HG02610 (cell line): Measurements from ENCODE around the gene KDM5C.
"Not testable (repeated sequence)": the region's sequence is repeated elsewhere in the genome, so short reads cannot be mapped to it uniquely, and the experiment has no call there.

Experiments used
- ATAC-seq: cut with Tn5 transposase; IDR thresholded peaks from one replicate; pipeline ENCODE4 v1.9.1; 2021; ENCODE audit warnings: mild to moderate bottlenecking, moderate library complexity; ENCODE audit not compliant: unreplicated experiment

KDM5C gene

DNA sequence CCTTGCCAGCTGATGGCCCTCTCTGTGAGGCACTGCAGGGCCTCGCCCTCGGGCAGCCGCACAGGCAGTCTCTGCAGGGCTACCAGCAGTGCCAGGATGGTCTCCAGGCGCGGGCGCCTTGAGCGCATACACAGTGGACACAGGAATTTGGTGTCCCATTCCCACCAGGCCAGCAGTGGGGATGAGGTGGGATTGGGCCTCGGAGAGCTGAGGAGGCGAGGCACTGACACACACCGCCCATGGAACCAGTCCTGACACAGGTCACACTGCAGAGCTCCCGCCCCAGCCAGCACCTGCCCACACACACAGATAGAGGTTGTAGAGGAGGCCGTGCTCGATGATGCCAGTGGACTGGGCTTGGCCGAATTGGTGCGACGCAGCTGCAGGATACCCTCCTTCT is 30.7 kb downstream of the KDM5C start:
- no peak for ATAC-seq

GRCh38 chrX:53193093-53193492 is 31.9 kb downstream of the KDM5C start:
- no peak for ATAC-seq

DNA sequence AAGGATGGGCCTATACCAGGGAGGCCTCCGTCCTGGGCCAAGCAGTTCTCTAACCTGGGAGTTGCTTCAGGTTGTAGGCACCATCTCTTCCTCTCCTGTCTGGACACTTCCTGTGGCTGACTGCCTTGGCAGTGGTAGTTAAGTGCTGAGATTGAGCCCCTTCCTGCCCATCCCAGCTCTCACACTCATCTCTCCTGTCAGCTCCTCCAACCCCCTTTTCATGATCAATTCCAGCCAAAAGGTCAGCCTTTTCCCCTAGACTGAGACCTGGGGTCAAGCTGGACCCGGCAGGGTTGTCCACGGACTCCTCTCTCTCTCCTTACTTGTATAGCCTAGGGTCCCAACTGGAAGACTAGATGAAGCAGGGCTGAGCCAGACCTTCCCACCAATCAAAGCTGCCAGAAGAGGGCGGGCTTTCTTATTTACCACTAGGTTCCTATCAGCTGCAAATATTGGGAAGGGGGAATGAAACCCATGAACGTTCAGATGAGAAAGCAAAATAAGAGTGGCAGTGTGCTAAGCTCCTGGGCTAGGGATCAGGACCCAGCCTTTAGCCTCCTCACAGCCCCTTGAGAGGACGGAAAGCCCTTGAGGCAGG is 34.5 kb downstream of the KDM5C start:
- ATAC-seq, result no peak

- ATAC-seq, result peak; percentile 96
Measured at GRCh38 chrX:53188763-53189162, 36.2 kb downstream of the KDM5C start.

- no peak for ATAC-seq
Measured at GRCh38 chrX:53186351-53186750, 38.7 kb downstream of the KDM5C start.

DNA sequence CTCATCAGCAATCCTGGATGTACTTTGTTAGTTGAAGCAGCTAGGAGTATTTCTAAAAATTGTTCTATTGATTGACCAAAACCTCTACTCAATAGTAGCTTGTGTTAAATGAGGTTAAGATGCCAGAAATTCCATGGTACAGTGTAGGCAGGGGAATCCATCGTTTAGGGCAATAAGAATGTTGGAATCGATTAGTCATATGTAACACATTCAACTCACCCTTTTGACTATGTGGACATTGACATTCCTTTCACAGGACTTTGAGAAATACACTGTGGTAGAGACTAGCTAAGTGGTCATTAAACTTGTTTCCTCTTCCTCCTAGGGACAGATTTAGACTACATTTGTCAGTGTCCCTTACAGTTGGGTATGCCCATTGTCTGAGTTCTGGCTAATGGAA is 40.2 kb downstream of the KDM5C start:
- ATAC-seq, result no peak

- no peak for ATAC-seq
Measured at GRCh38 chrX:53171356-53171755, 53.7 kb downstream of the KDM5C start.

- ATAC-seq, result no peak
Measured at GRCh38 chrX:53166103-53166502, 58.9 kb downstream of the KDM5C start.

DNA sequence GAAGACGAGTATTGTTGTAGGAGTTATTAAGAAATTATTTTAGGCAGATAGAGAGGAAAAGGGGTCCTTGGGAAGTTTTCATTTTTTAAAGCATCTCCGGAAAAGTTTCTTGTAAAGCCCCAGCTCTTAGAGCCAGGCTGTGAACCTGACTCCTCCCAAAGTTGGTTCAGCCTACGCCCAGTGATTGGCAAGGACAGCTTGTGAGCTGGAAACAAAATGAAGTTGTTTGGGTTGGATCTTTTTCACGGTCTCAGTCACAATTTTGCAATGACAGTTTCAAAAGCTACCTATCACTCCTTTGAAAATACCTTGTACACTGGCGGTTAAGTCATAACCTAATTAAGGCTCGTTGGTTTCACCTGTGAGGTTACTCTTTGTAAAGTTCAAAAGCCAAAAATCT is 60.4 kb downstream of the KDM5C start:
- ATAC-seq, result not testable (repeated sequence)

- no peak for ATAC-seq
Measured at GRCh38 chrX:53163436-53163835, 61.6 kb downstream of the KDM5C start.

DNA sequence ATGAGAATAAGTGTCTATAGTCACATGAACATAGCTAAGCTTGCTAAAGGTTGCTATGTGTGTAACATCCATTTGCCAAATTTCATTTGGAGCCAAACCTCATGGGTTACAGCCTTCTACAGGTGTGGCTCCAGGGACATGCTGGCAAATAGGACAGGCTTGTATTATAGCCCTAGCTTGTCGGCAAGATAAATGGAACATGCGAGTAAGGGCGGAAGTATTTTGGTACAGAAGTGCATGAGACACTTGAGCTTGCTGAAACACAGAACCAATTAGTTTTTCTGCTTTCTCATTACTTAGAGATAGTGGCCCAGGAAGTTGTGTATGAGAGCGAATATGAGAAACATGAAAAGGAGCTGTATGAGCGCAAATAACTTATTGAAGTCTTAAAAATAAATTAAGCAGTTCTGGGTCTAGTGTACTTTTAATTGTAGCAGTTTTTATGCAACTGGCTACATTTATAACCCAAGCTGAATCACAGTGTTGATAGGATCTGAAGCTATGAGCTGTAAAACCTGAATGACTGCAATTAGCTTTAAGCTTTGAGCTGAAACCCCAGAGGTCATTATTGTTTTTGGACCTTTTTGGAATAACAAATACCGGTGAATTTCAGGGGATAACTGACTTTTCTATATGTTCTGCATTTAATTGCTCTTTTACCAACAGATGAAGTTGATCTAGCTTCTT is 64.6 kb downstream of the KDM5C start:
- no peak for ATAC-seq

DNA sequence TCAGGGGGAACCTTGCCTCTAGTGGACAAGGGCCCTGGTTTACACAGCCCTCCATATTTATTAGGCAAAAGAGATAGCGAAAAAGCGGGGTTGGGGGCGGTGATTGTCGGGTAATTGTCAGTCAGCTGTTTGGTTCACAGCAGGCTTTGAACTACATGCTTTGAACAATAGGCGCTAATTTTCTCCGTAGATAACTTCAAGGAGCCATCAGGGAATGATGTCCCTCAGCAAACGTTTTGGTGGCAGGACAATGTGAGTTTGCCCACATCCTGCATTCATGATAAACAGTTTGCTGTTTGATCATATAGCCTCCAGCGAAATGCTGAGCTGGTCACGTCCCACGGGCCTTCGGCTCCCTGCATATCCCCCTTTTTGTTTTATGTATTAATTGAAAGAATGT is 65.8 kb downstream of the KDM5C start:
- no peak for ATAC-seq

DNA sequence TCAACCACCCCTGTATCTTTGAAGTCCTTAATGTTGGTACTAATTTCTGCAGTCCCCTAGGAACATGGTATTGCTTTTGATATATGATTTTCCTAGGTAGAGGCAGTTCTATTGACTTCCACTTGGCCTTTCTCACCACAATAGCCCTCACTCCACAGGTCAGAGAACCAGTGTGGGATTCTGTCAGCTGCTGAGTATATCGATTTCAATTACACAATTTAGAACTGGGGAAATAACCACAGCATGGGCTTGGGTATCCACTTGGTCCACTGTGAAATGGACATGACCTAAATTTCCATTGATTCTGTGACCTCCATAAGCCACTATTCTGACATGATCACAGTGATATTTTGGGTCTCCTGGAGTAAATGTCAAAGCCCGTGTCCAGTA is 68.8 kb downstream of the KDM5C start:
- ATAC-seq, result no peak

DNA sequence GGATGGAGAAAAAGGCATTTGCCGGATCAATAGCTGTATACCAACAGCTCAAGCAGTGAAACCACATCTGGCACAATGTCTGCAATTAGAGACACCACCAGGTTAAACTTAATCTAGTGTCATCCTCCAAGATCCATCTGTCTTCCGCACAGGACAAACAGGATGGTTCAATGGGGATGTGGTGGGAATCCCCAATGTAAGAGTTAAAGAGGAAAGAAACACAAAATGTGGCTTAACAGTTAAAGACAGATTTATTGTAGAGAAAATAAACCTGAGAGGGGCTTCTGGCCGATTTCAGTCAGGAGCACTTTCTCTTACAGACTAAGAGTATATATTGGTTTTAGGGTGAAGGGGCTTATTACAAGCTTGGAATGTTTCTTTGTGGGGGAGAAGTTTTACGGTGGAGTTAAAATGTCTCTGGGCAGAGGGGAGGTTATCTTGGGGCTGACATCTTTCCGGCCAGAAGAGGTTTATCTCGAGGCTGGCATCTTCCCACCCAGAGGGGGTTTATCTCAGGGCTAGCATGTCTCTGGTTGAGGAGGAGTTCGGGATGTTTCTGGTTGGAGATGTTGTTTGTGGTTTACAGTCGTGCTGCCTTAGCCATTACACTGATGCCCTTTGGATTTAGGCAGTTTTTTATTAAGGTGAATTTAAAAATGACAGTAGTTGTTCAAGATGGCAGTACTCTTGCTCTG is 69.3 kb downstream of the KDM5C start:
- no peak for ATAC-seq

DNA sequence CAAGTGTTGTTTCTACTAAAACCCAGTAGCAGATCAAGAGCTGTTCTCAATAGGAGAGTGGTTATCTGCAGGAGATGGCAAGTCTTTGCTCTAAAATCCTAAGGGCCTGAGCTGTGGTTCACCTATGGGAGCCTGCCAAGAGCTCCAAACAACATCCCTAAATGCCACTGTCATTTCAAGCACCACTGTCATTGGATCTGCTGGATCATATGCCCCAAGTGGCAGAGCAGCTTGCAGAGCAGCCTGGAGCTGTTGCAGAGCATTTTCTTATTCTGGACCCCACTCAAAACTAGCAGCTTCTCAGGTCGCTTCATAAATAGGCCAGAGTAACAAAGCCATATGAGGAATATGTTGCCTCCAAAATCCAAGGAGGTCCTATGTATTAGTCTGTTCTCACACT is 71.4 kb downstream of the KDM5C start:
- ATAC-seq, result no peak
